OCI-LY3 (cell line): Measurements from ENCODE around the gene TMED1.

Experiments
- H2AFZ ChIP-seq: fragments of 200-600, 300-600 bp; shearing (Covaris generic); 2 replicates; pipeline ENCODE4 v1.6.0; 2014; ENCODE audit warnings: antibody characterized with exemption, low read depth, low read length
- H3K27ac ChIP-seq: fragments of 200-600, 300-600 bp; sonication (generic); 2 replicates; pipeline ENCODE4 v1.5.1; 2014; ENCODE audit warnings: mild to moderate bottlenecking, low read length, moderate library complexity, mixed read lengths
- H3K27me3 ChIP-seq: fragments of 200-600, 300-600 bp; sonication (generic); 2 replicates; pipeline ENCODE4 v1.6.1; 2014; ENCODE audit warnings: low read depth, low read length, mixed read lengths
- H3K36me3 ChIP-seq: fragments of 200-600, 300-600 bp; sonication (generic); replicated peaks from 2 replicates; pipeline ENCODE3; 2014; ENCODE audit warnings: low read depth, low read length, mixed read lengths
- H3K4me1 ChIP-seq: fragments of 300-600, 200-600 bp; sonication (generic); 2 replicates; pipeline ENCODE4 v1.6.1; 2014; ENCODE audit warnings: low read length, mixed read lengths
- H3K4me2 ChIP-seq: fragments of 200-600, 300-600 bp; sonication (generic); 2 replicates; pipeline ENCODE4 v1.6.1; 2014; ENCODE audit warnings: low read length, mixed read lengths
- H3K4me3 ChIP-seq: fragments of 300-600, 200-600 bp; sonication (generic); 2 replicates; pipeline ENCODE4 v1.5.1; 2014; ENCODE audit warnings: antibody characterized with exemption, mild to moderate bottlenecking, low read length, moderate library complexity
- H3K79me2 ChIP-seq: fragments of 300-600, 200-600 bp; shearing (Covaris generic); 2 replicates; pipeline ENCODE4 v1.6.1; 2014; ENCODE audit warnings: mild to moderate bottlenecking, low read length, mixed read lengths
- H3K9ac ChIP-seq: fragments of 300-600, 200-600 bp; shearing (Covaris generic); 2 replicates; pipeline ENCODE4 v1.6.0; 2014; ENCODE audit warnings: mild to moderate bottlenecking, low read length, moderate library complexity
- H3K9me3 ChIP-seq: fragments of 200-600, 300-600 bp; shearing (Covaris generic); 2 replicates; pipeline ENCODE4 v1.6.1; 2014; ENCODE audit warnings: low read length, mixed read lengths; ENCODE audit not compliant: insufficient read depth
- H4K20me1 ChIP-seq: fragments of 200-600, 300-600 bp; sonication (generic); 2 replicates; pipeline ENCODE4 v1.6.1; 2016; ENCODE audit warnings: low read length, mixed read lengths; ENCODE audit not compliant: insufficient read depth
- CTCF ChIP-seq: fragments of 200-600, 300-600 bp; sonication (generic); IDR thresholded peaks from 2 replicates; pipeline ENCODE4 v1.5.1; 2014; ENCODE audit warnings: antibody characterized with exemption, low read length, low read depth
- EZH2phosphoT487 ChIP-seq: fragments of 200-600 bp; shearing (Covaris generic); IDR thresholded peaks from 2 replicates; pipeline ENCODE4 v1.6.1; 2018; ENCODE audit warnings: antibody characterized with exemption, mixed run types, low read depth

Gene TMED1

GRCh38 chr19:10835754-10836478 is at the start of gene TMED1:
TSS of gene TMED1 (minus strand) at chr19:10836212. CDS start at chr19:10836191, 21 bp downstream.
- Histone ChIP-seq H3K9ac (peak within 1 kb of the TSS; percentile 94), H3K27me3 (no peaks in the 10 kb centered on the region), H2AFZ (peak within 1 kb of the TSS; percentile 91), H3K9me3 (peaks cover 2% of the 10 kb centered on the region; the same call in 1 of the 2 replicates), H3K4me2 (peak within 1 kb of the TSS; percentile 69), H3K4me3 (peak within 1 kb of the TSS; percentile 82), H3K79me2 (0 out of 2 replicates have a peak, but pooled peaks cover 2% of the 10 kb centered on the region), H3K4me1 (peaks cover 8% of the 10 kb centered on the region), H4K20me1 (peaks cover 4% of the 10 kb centered on the region; the same call in 1 of the 2 replicates), H3K36me3 (peaks cover 12% of the 10 kb centered on the region), H3K27ac (peak within 1 kb of the TSS; percentile 85)
- TF ChIP-seq CTCF = peak; percentile 29
- TF ChIP-seq EZH2phosphoT487 = no peak

- H3K4me1 ChIP-seq = peaks cover 16% of the 10 kb centered on the region
- peaks cover 8% of the 10 kb centered on the region for H3K36me3 ChIP-seq
- no peak overlapping the region for H3K27ac ChIP-seq
- H3K79me2 ChIP-seq = peaks cover 82% of the 10 kb centered on the region
- H3K9me3 ChIP-seq = no peaks in the 10 kb centered on the region
- H4K20me1 ChIP-seq = peaks cover 67% of the 10 kb centered on the region
- H3K27me3 ChIP-seq = no peaks in the 10 kb centered on the region
- TF ChIP-seq EZH2phosphoT487 = no peak
- no peak overlapping the region for H3K4me3 ChIP-seq
- H3K9ac ChIP-seq = no peak overlapping the region
- no peak overlapping the region for H2AFZ ChIP-seq
- H3K4me2 ChIP-seq = no peak overlapping the region
Observed at GRCh38 chr19:10885201-10886169, 49.5 kb upstream of the TMED1 start.

GRCh38 chr19:10884274-10884673 is 48.3 kb upstream of the TMED1 start:
- peaks cover 8% of the 10 kb centered on the region for H3K36me3 ChIP-seq
- no peak for TF ChIP-seq CTCF
- no peak for TF ChIP-seq EZH2phosphoT487
- H4K20me1 ChIP-seq = peaks cover 61% of the 10 kb centered on the region
- H3K9ac ChIP-seq = no peak overlapping the region
- H3K27me3 ChIP-seq = no peaks in the 10 kb centered on the region
- H3K4me3 ChIP-seq = no peak overlapping the region
- no peak overlapping the region for H3K27ac ChIP-seq
- H3K4me2 ChIP-seq = no peak overlapping the region
- peaks cover 22% of the 10 kb centered on the region for H3K4me1 ChIP-seq
- peaks cover 88% of the 10 kb centered on the region for H3K79me2 ChIP-seq
- no peaks in the 10 kb centered on the region for H3K9me3 ChIP-seq
- no peak overlapping the region for H2AFZ ChIP-seq

- Histone ChIP-seq H3K79me2 (peaks cover 90% of the 10 kb centered on the region), H3K4me3 (no peak overlapping the region), H3K27me3 (no peaks in the 10 kb centered on the region), H3K27ac (no peak overlapping the region), H4K20me1 (peaks cover 41% of the 10 kb centered on the region), H3K4me2 (no peak overlapping the region), H3K4me1 (peaks cover 28% of the 10 kb centered on the region), H3K9ac (no peak overlapping the region), H3K9me3 (no peaks in the 10 kb centered on the region), H3K36me3 (peaks cover 8% of the 10 kb centered on the region), H2AFZ (no peak overlapping the region)
- no peak for TF ChIP-seq EZH2phosphoT487
- no peak for TF ChIP-seq CTCF
Observed at GRCh38 chr19:10882108-10882457, 46.1 kb upstream of the TMED1 start.
